Urinary bladder (tissue), 4 donors: ENCODE measurements around the gene SERPINE1. TPM values are rescaled to one million over a fixed set of nuclear protein-coding genes. Genes with fewer than 3 reads are reported as not detected.
"Not testable (repeated sequence)": the region's sequence is repeated elsewhere in the genome, so short reads cannot be mapped to it uniquely, and the experiment has no call there.

Experiments
- DNase-seq: peaks from one replicate; pipeline ENCODE4 v3.0.0-alpha.2; 2015; ENCODE audit errors: extremely low spot score
- H3K27ac ChIP-seq: one replicate; pipeline ENCODE4 v1.5.1; 2013; ENCODE audit warnings: low read depth, mild to moderate bottlenecking, moderate library complexity
- H3K36me3 ChIP-seq: one replicate; pipeline ENCODE4 v1.6.1; 2013; ENCODE audit warnings: mild to moderate bottlenecking, moderate library complexity; ENCODE audit not compliant: insufficient read depth
- H3K4me1 ChIP-seq: one replicate; pipeline ENCODE4 v1.6.1; 2013; ENCODE audit warnings: mild to moderate bottlenecking, moderate library complexity; ENCODE audit not compliant: insufficient read depth
- H3K4me3 ChIP-seq: one replicate; pipeline ENCODE4 v1.5.1; 2013; ENCODE audit warnings: low read depth, low read length
- WGBS: extraction: QIAGEN DNeasy Blood & Tissue Kit; methylation state at CpG from one replicate; pipeline ENCODE4 v1.1.7; 2013; 5-methylcytosine and 5-hydroxymethylcytosine counted together
- polyA plus RNA-seq: library from polyadenylated mRNA; stranded (reverse); fragments of 200-250 nt; gene quantifications from one replicate; pipeline ENCODE4 v1.2.3, GENCODE V29; 2013
- total RNA-seq: library from RNA; depleted of rRNA; stranded (reverse); fragments of >200 nt; gene quantifications from one replicate; pipeline ENCODE4 v1.2.3, GENCODE V29; 2014
- donor health status: healthy with polysubstance abuse.
- donor health status: healthy.

SERPINE1 gene
- total and polyA plus RNA-seq, 2 donors: 3.1 to 45.6 TPM

- no peaks in the 10 kb centered on the region for H3K36me3 ChIP-seq
- DNase-seq: no peak
- H3K4me1 ChIP-seq: no peaks in the 10 kb centered on the region
- no peak overlapping the region for H3K4me3 ChIP-seq
- no peak overlapping the region for H3K27ac ChIP-seq
- 90% methylated on average over 11 of the region's 11 CpGs for WGBS
Observed at GRCh38 chr7:101122933-101123702, 3.8 kb upstream of the SERPINE1 start.

DNA sequence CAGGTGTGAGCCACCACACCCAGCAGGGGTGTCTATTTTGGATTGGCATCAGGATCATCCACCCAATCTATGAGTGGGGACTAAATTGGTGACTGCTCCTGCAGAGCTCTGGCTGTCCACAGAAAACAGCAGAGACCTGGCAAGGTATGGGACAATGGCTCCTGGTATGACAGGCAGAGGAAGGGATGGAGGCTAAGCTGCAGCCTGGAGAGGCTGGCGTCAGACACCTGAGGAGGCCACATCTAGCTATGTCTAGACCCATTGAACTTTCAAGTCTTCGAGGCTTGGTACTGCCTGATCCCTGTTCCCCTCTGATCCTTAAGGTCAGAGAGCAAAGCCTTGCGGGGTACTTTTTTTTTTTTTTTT lies 3.2 kb upstream of the SERPINE1 start:
- 84% methylated on average over 3 of the region's 3 CpGs for WGBS
- H3K4me1 ChIP-seq: no peaks in the 10 kb centered on the region
- no peak overlapping the region for H3K27ac ChIP-seq
- no peak overlapping the region for H3K4me3 ChIP-seq
- H3K36me3 ChIP-seq: no peaks in the 10 kb centered on the region
- DNase-seq: no peak

GRCh38 chr7:101124376-101125056 lies 2.4 kb upstream of the SERPINE1 start:
- 32% methylated on average over 7 of the region's 7 CpGs for WGBS
- Histone ChIP-seq H3K27ac (peak overlapping the region; percentile 75), H3K4me1 (no peaks in the 10 kb centered on the region), H3K4me3 (no peak overlapping the region), H3K36me3 (no peaks in the 10 kb centered on the region)
- DNase-seq: no peak

GRCh38 chr7:101125989-101126650 lies 784 bp upstream of the SERPINE1 start:
- Histone ChIP-seq H3K4me3 (no peak overlapping the region), H3K4me1 (no peaks in the 10 kb centered on the region), H3K27ac (peak overlapping the region; percentile 51), H3K36me3 (no peaks in the 10 kb centered on the region)
- 30% methylated on average over 15 of the region's 15 CpGs for WGBS
- no peak for DNase-seq

DNA sequence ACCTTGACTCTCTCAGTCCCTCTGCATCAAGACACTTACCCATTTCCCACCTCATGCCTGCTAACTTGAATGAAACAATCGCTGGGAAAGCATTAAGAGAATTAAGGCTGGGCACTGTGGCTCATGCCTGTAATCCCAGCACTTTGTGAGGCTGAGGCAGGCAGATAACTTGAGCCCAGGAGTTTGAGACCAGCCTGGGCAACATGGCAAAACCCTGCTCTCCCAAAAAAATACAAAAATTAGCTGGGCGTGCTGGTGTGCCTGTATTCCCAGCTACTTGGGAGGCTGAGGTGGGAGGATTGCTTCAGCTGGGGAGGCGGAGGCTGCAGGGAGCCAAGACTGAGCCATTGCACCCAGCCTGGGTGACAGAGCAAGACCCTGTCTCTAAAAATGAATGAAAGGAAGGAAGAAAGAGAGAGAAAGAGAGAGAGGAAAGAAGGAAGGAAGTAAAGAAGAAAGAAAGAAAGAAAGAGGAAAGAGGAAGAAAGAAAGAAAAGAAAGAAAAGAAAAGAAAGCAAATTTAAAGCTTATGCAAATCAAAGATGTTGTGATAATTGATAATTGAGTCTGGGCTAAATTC lies 646 bp downstream of the SERPINE1 start:
- no peak for DNase-seq
- no peaks in the 10 kb centered on the region for H3K4me1 ChIP-seq
- no peaks in the 10 kb centered on the region for H3K36me3 ChIP-seq
- H3K27ac ChIP-seq: no peak overlapping the region
- no peak overlapping the region for H3K4me3 ChIP-seq
- 71% methylated on average over 3 of the region's 3 CpGs for WGBS

GRCh38 chr7:101128040-101128834 lies 1.3 kb downstream of the SERPINE1 start:
- Histone ChIP-seq H3K4me3 (no peak overlapping the region), H3K27ac (no peak overlapping the region), H3K4me1 (no peaks in the 10 kb centered on the region), H3K36me3 (no peaks in the 10 kb centered on the region)
- WGBS: 84% methylated on average over 14 of the region's 14 CpGs
- no peak for DNase-seq

GRCh38 chr7:101129603-101130117 lies 2.8 kb downstream of the SERPINE1 start:
- no peaks in the 10 kb centered on the region for H3K36me3 ChIP-seq
- H3K4me1 ChIP-seq: no peaks in the 10 kb centered on the region
- WGBS: 96% methylated on average over 3 of the region's 3 CpGs
- no peak for DNase-seq
- H3K4me3 ChIP-seq: no peak overlapping the region
- no peak overlapping the region for H3K27ac ChIP-seq

DNA sequence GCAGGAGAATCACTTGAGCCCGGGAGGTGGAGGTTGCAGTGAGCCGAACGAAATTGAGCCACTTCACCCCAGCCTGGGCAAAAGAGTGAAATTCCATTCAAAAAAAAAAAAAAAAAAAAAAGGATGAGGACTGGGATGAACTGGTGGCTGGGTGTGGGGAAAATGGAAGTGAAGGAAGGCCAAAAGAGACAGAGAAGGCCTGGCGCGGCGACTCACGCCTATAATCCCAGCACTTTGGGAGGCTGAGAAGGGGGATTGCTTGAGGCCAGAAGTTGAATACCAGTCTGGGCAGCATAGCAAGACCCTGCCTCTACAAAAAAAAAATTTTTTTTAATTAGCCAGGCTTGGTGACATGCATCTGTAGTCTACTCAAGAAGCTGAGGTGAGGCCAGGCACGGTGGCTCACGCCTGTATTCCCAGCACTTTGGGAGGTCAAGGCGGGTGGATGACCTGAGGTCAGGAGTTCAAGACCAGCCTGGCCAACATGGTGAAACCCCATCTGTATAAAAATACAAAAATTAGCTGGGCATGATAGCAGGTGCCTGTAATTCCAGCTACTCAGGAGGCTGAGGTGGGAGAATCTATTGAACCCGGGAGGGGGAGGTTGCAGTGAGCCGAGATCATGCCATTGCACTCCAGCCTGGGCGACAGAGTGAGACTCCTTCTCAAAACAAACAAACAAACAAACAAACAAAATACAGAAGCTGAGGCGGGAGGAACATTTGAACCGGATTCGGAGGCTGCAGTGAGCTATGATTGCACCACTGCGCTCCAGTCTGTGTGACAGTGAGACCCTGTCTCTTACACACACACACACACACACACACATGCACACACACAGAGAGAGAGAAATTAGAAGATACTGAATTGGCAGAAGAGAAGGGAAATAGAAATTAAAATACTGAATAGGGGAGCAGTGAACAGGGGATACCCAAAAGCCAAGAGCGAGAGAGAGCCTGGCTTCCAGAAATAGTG lies 6.0 kb downstream of the SERPINE1 start:
- not testable (repeated sequence) for H3K4me3 ChIP-seq, H3K27ac ChIP-seq, H3K4me1 ChIP-seq, DNase-seq, H3K36me3 ChIP-seq
- WGBS: 86% methylated on average over 18 of the region's 18 CpGs

GRCh38 chr7:101133621-101134398 lies 6.9 kb downstream of the SERPINE1 start:
- no peak for DNase-seq
- Histone ChIP-seq H3K4me3 (no peak overlapping the region), H3K27ac (no peak overlapping the region), H3K4me1 (peaks cover 1% of the 10 kb centered on the region), H3K36me3 (no peaks in the 10 kb centered on the region)
- 86% methylated on average over 15 of the region's 15 CpGs for WGBS

DNA sequence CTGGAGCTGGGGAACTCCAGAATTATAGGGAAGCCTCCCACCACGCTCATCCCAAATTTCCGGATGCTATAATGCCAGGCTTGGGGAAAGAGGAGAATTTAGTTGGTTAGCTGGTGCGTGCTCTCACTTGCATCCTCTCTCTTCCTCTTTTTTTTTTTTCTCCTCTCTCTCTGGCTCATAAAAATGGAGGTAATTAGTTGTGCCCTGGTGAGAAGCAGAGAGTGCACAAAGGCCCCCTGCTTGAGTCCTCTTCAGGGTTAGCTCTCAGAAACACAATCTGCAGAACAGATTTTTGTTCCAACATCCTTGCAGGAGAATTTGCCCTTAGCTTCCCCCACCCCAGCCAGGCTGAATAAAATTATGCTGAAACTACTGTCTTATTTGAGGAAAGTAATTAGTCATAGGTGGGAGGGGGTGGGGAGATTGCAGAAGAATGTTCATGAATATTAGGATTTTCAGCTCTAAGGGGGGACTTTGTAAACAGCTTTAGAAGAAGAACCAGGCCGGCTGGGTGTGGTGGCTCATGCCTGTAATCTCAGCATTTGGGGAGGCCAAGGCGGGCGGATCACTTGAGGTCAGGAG lies 7.6 kb downstream of the SERPINE1 start:
- Histone ChIP-seq H3K36me3 (no peaks in the 10 kb centered on the region), H3K27ac (no peak overlapping the region), H3K4me3 (no peak overlapping the region), H3K4me1 (peaks cover 1% of the 10 kb centered on the region)
- no peak for DNase-seq
- 75% methylated on average over 6 of the region's 6 CpGs for WGBS

DNA sequence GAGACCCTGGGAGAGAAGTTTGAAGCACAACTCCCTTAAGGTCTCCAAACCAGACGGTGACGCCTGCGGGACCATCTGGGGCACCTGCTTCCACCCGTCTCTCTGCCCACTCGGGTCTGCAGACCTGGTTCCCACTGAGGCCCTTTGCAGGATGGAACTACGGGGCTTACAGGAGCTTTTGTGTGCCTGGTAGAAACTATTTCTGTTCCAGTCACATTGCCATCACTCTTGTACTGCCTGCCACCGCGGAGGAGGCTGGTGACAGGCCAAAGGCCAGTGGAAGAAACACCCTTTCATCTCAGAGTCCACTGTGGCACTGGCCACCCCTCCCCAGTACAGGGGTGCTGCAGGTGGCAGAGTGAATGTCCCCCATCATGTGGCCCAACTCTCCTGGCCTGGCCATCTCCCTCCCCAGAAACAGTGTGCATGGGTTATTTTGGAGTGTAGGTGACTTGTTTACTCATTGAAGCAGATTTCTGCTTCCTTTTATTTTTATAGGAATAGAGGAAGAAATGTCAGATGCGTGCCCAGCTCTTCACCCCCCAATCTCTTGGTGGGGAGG lies 10.8 kb downstream of the SERPINE1 start:
- 77% methylated on average over 9 of the region's 9 CpGs for WGBS
- DNase-seq: no peak
- Histone ChIP-seq H3K36me3 (no peaks in the 10 kb centered on the region), H3K4me3 (no peak overlapping the region), H3K4me1 (peaks cover 1% of the 10 kb centered on the region), H3K27ac (no peak overlapping the region)
